Fibroblast of mammary gland (primary cell): ENCODE data around the gene RNF31.

Experiments
- DNase-seq: peaks from one replicate; pipeline ENCODE4 v3.0.0-alpha.2; 2010; ENCODE audit warnings: low read depth
- H3K4me3 ChIP-seq: 2 replicates; pipeline ENCODE4 v1.5.1; 2011; ENCODE audit warnings: low read depth, mild to moderate bottlenecking, low read length, moderate library complexity; ENCODE audit not compliant: control insufficient read depth
- TF ChIP-seq, protein P1 (sequence below): conservative IDR thresholded peaks from 2 replicates; pipeline ENCODE4 v1.5.1; 2011; ENCODE audit warnings: low read depth, low read length, inconsistent platforms; ENCODE audit not compliant: control insufficient read depth, insufficient read depth

Gene RNF31

DNA sequence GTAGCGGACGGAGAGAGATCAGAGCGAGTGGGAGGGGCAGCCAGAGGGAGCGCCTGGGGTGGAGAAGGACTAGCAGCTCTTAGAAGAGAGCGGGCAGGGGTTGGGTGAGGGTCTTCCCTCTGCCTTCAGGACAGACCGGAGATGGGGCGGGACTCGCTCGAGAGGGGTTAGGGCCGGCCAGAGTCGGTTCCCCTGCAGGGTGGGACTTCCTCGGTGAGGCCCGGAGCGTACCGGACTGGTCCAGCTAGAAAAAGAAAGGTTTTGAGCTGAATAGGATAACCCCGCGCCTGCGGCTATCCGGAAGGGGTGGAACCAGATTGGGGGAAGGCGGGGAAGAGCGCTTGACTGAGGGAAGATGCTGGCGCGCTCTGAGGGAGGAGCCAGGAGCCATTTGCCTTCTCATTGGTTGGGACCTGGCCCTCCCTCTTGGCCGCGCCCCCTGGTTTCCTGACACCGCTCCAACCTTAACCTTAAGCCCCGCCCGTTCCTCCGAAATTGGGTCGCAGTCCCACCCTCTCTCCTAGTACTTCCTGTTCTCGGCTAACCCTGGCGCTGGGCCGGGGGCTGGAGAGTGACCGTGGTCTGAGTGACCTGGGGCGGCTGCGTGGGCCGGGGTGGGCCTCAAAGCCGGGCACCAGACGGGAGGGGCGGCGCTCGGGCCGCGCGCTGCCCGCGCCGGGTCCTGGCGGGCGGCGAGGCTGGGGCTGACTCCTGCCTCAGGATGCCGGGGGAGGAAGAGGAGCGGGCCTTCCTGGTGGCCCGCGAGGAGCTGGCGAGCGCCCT lies at the start of gene RNF31:
TSS of gene RNF31 (plus strand) at position 521 of the 783 bp plus-strand sequence. CDS start at position 722, 201 bp downstream.
- TF ChIP-seq, protein P1, sequence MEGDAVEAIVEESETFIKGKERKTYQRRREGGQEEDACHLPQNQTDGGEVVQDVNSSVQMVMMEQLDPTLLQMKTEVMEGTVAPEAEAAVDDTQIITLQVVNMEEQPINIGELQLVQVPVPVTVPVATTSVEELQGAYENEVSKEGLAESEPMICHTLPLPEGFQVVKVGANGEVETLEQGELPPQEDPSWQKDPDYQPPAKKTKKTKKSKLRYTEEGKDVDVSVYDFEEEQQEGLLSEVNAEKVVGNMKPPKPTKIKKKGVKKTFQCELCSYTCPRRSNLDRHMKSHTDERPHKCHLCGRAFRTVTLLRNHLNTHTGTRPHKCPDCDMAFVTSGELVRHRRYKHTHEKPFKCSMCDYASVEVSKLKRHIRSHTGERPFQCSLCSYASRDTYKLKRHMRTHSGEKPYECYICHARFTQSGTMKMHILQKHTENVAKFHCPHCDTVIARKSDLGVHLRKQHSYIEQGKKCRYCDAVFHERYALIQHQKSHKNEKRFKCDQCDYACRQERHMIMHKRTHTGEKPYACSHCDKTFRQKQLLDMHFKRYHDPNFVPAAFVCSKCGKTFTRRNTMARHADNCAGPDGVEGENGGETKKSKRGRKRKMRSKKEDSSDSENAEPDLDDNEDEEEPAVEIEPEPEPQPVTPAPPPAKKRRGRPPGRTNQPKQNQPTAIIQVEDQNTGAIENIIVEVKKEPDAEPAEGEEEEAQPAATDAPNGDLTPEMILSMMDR = no peak
- peak within 1 kb of the TSS; percentile 73 for H3K4me3 ChIP-seq
- DNase-seq = peak; percentile 98

DNA sequence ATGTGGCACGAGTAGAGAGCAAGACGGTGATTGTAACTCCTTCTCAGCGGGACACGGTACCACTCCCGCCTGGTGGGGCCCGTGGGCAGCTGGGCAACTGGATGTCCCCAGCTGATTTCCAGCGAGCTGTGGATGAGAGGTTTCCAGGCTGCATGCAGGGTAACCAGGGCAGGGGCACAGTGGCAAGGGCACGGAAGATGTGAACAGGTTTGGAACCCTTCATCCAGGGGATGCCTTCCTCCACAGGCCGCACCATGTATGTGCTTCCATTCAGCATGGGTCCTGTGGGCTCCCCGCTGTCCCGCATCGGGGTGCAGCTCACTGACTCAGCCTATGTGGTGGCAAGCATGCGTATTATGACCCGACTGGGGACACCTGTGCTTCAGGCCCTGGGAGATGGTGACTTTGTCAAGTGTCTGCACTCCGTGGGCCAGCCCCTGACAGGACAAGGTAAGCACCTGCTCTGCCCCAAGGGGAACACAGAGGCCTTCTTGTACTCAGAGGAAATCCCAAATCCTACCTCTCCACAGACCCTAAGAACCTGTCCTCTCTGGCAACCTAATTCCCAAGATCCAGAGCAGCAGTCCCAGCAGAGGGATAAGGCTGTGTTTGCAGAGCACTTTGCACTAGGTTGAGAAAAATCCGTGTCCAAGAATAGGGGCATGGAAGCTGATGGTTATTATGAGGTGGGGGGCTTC lies 48.9 kb upstream of the RNF31 start:
- no peak overlapping the region for H3K4me3 ChIP-seq
- DNase-seq = no peak

DNA sequence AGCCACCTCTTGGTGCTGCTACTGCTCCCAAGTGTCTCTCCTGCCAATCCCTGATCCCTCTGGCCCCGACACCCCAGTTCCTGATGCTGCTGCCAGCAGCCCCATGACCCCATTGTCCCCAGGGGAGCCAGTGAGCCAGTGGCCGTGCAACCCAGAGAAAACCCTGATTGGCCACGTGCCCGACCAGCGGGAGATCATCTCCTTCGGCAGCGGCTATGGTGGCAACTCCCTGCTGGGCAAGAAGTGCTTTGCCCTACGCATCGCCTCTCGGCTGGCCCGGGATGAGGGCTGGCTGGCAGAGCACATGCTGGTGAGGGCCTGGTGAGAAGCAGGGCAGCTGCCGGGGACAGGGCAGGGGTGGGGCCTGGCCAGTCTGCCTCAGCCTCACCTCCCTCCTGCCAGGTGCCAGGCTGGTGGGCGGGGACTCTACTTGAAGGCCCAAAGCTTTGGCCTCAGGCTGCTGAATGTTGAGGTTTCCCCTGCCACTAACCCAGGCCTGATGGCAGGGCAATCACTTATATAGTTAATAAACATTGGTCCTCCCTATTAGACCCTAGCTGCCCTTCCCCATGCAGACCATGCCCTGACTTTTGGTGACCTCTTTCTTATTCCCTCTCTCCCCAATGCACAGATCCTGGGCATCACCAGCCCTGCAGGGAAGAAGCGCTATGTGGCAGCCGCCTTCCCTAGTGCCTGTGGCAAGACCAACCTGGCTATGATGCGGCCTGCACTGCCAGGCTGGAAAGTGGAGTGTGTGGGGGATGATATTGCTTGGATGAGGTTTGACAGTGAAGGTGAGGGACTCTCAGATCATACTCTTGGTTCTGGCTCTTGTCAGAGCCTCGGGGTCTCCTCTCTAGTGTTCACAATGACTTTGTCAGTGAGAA lies 48.1 kb upstream of the RNF31 start:
- TF ChIP-seq, protein P1 = no peak
- DNase-seq = no peak
- no peak overlapping the region for H3K4me3 ChIP-seq

More for the DNA sequence above, 48.9 kb upstream of the RNF31 start:
- TF ChIP-seq, protein P1 = no peak

DNA sequence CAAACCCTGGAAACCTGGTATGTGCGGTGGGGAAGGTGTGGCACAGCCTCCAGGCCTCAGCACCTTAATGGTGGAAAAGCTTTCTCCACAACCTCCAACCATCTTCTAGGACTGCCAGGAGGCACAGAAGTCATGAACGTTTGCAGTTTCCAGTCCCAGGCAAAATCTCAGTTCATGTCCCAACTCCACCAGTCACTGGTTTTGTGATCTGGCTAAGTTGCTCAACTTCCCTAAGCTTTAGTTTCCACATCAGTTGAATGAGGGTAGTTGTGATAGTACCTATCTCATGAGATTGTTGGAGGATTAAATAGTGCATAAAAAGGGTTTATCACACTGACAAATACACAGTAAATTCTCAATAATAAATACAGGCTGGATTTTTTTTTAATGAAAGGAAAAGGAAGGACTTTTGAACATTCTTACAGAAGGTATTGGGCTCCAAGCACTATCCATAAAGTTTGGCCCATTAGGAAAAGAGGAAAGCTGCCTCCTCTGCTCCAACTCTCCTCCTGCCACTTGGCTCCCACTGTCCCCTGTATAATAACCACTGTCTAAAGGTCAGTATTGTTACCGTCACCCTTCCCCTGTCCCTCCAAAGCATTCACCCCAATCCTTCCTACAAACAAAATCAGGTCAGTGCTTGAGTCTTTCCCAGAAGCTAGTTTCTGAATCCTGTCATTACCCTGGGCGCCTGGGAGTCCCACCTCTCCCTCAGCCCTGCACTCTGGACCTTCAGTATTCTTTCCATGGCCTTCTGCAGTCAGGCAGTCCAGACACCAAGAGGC lies 46.9 kb upstream of the RNF31 start:
- TF ChIP-seq, protein P1 = no peak
- DNase-seq = no peak
- H3K4me3 ChIP-seq = no peak overlapping the region

DNA sequence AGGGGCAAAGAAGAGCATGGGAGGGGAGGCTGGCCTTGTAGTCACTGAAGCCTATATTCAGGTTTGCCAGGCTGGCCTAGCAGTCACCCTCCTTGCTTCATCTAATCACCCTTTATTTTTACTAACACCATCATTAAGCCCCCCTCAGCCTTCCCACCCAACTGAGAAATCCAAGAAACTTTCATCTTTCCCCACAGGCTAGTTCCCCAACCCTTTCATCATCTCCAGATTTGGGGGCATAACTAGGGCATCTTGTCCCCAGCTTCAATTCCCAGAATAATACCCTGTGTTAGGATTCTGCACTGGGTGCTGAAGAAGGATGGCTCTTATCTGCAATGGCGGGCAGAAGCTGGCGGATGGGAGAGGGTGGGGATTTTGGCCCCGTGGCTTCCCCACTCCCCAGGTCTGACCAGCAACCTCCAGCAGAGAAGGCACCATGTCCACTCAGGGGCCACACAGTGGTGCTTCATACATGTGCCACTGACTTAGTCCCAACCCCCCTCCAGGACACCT lies 46.3 kb upstream of the RNF31 start:
- no peak overlapping the region for H3K4me3 ChIP-seq
- no peak for DNase-seq
- TF ChIP-seq, protein P1 = no peak
